HepG2 (cell line): ENCODE results near the gene PSENEN. TPM values are rescaled to one million over a fixed set of nuclear protein-coding genes. Genes with fewer than 3 reads are reported as not detected.

ENCODE experiments used
- CBX1 ChIP-seq: IDR thresholded peaks from one replicate; pipeline ENCODE4 v1.6.1; 2016; ENCODE audit warnings: antibody characterized with exemption, low read depth
- ERF ChIP-seq: IDR thresholded peaks from 2 replicates; pipeline ENCODE4 v1.6.1; 2018; ENCODE audit warnings: missing biosample characterization, missing genetic modification reagents
- FOXK2 ChIP-seq: fragments of 450-650 bp; IDR thresholded peaks from 2 replicates; pipeline ENCODE4 v1.6.1; 2016
- HNF4G ChIP-seq, 2 experiments: sonication (generic) in 1 of 2; formaldehyde crosslinking in 1 of 2; IDR thresholded peaks; 2 replicates each; pipeline versions ENCODE4 v1.4.0 to v1.6.1; 2011 to 2020; ENCODE audit warnings: borderline replicate concordance in 2 of 2, low read depth in 2 of 2, mild to moderate bottlenecking in 2 of 2, low read length in 1 of 2, missing genetic modification reagents in 1 of 2, moderate library complexity in 1 of 2
- MZF1 ChIP-seq: sonication (generic); formaldehyde crosslinking; IDR thresholded peaks from 2 replicates; pipeline ENCODE4 v1.8.1; 2023; ENCODE audit warnings: mild to moderate bottlenecking, missing genetic modification reagents, borderline replicate concordance
- POLR2G ChIP-seq: fragments of 200-400 bp; formaldehyde crosslinking; IDR thresholded peaks from 2 replicates; pipeline ENCODE4 v1.6.1; 2018; ENCODE audit warnings: mild to moderate bottlenecking, low read depth, low read length, moderate library complexity
- TMF1 ChIP-seq: sonication (generic); formaldehyde crosslinking; IDR thresholded peaks from 2 replicates; pipeline ENCODE4 v1.8.1; 2022; ENCODE audit warnings: low read depth, missing genetic modification reagents
- YEATS4 ChIP-seq: sonication (generic); formaldehyde crosslinking; IDR thresholded peaks from 2 replicates; pipeline ENCODE4 v1.4.0; 2020; ENCODE audit warnings: missing genetic modification reagents, borderline replicate concordance
- ZHX2 ChIP-seq, 2 experiments: sonication (generic) in 1 of 2; formaldehyde crosslinking in 1 of 2; IDR thresholded peaks; 2 replicates each; pipeline versions ENCODE4 v1.6.1 to v1.9.0; 2014 to 2022; ENCODE audit warnings: antibody characterized with exemption in 1 of 2, borderline replicate concordance in 1 of 2, inconsistent platforms in 1 of 2, low read depth in 1 of 2, missing genetic modification reagents in 1 of 2
- ZNF335 ChIP-seq: sonication (generic); formaldehyde crosslinking; IDR thresholded peaks from 2 replicates; pipeline ENCODE4 v1.4.0; 2020; ENCODE audit warnings: missing genetic modification reagents
- ZNF841 ChIP-seq: sonication (generic); formaldehyde crosslinking; IDR thresholded peaks from 2 replicates; pipeline ENCODE4 v1.8.1; 2023; ENCODE audit warnings: missing genetic modification reagents, borderline replicate concordance
- polyA plus RNA-seq, 8 experiments: library from polyadenylated mRNA; depleted of rRNA in 3 of 8; stranded (reverse) in 7 of 8; unstranded in 1 of 8; fragments of >200 nt; fragmentation: Illumina TruSeq in 4 of 8; extraction: Trizol in 4 of 8; gene quantifications; 2 replicates each; pipeline versions ENCODE4 v1.2.1 to v1.2.3, GENCODE V29; 2011 to 2016; ENCODE audit warnings: low read depth in 4 of 8, missing spikeins in 1 of 8, mixed read lengths in 1 of 8; ENCODE audit not compliant: insufficient read depth in 1 of 8
- total RNA-seq, 5 experiments: library from RNA; depleted of rRNA; stranded (reverse); fragments of >200 nt; fragmentation: Illumina TruSeq; extraction: Trizol; gene quantifications; 2 replicates each; pipeline ENCODE4 v1.2.3, GENCODE V29; 2016; ENCODE audit warnings: low read depth in 1 of 5
- TF ChIP-seq, protein P1 (sequence below): sonication (generic); formaldehyde crosslinking; conservative IDR thresholded peaks from 2 replicates; pipeline ENCODE4 v1.8.1; 2023; ENCODE audit warnings: missing genetic modification reagents
- TF ChIP-seq, protein P2 (sequence below), 2 experiments: sonication (generic) in 1 of 2; formaldehyde crosslinking in 1 of 2; IDR thresholded peaks; 2 replicates each; pipeline versions ENCODE4 v1.4.0 to v1.6.1; 2018 to 2020; ENCODE audit warnings: missing genetic modification reagents in 2 of 2, borderline replicate concordance in 1 of 2, low read depth in 1 of 2, mild to moderate bottlenecking in 1 of 2, missing biosample characterization in 1 of 2
- TF ChIP-seq, protein P3 (sequence below): sonication (generic); formaldehyde crosslinking; IDR thresholded peaks from 2 replicates; pipeline ENCODE4 v1.8.1; 2023; ENCODE audit warnings: mild to moderate bottlenecking, inconsistent platforms, moderate library complexity, missing genetic modification reagents, borderline replicate concordance
- TF ChIP-seq, protein P4 (sequence below): IDR thresholded peaks from 2 replicates; pipeline ENCODE4 v1.6.1; 2012; ENCODE audit warnings: low read depth, low read length, improper control_type of control experiment

Gene PSENEN
- total and polyA plus RNA-seq, 2 of the 13 experiments (the other 11 are each of a cell fraction or from before 2014, with no cell fraction given), result 16.9 to 34.2 TPM

- TF ChIP-seq TMF1 (CRISPR knock-in tag) (no peak), HNF4G (IDR thresholded peaks at IDR 0.05; ENCODE audit: borderline replicate concordance, low read depth, low read length) (no peak), HNF4G (CRISPR knock-in tag; IDR thresholded peaks at IDR 0.05; ENCODE audit: borderline replicate concordance, low read depth) (no peak), YEATS4 (CRISPR knock-in tag) (no peak), ZNF841 (CRISPR knock-in tag) (no peak), FOXK2 (no peak), ZNF335 (CRISPR knock-in tag) (peak; percentile 21; the same call in 1 of the 2 replicates), CBX1 (no peak), ERF (CRISPR knock-in tag) (no peak), ZHX2 (IDR thresholded peaks at IDR 0.05; ENCODE audit: low read depth) (no peak), ZHX2 (CRISPR knock-in tag; IDR thresholded peaks at IDR 0.05; ENCODE audit: borderline replicate concordance) (no peak), POLR2G (peak; percentile 56), MZF1 (CRISPR knock-in tag) (no peak; the same call in 1 of the 2 replicates)
- TF ChIP-seq, protein P1, sequence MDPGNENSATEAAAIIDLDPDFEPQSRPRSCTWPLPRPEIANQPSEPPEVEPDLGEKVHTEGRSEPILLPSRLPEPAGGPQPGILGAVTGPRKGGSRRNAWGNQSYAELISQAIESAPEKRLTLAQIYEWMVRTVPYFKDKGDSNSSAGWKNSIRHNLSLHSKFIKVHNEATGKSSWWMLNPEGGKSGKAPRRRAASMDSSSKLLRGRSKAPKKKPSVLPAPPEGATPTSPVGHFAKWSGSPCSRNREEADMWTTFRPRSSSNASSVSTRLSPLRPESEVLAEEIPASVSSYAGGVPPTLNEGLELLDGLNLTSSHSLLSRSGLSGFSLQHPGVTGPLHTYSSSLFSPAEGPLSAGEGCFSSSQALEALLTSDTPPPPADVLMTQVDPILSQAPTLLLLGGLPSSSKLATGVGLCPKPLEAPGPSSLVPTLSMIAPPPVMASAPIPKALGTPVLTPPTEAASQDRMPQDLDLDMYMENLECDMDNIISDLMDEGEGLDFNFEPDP (CRISPR knock-in tag), result no peak
- TF ChIP-seq, protein P2, sequence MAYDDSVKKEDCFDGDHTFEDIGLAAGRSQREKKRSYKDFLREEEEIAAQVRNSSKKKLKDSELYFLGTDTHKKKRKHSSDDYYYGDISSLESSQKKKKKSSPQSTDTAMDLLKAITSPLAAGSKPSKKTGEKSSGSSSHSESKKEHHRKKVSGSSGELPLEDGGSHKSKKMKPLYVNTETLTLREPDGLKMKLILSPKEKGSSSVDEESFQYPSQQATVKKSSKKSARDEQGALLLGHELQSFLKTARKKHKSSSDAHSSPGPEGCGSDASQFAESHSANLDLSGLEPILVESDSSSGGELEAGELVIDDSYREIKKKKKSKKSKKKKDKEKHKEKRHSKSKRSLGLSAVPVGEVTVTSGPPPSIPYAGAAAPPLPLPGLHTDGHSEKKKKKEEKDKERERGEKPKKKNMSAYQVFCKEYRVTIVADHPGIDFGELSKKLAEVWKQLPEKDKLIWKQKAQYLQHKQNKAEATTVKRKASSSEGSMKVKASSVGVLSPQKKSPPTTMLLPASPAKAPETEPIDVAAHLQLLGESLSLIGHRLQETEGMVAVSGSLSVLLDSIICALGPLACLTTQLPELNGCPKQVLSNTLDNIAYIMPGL (CRISPR knock-in tag; IDR thresholded peaks at IDR 0.05; ENCODE audit: borderline replicate concordance in 1 of 2, low read depth in 1 of 2), result peak in 1 of 2 experiments; percentile 54; a peak in 1 of 4 replicates
- TF ChIP-seq, protein P3, sequence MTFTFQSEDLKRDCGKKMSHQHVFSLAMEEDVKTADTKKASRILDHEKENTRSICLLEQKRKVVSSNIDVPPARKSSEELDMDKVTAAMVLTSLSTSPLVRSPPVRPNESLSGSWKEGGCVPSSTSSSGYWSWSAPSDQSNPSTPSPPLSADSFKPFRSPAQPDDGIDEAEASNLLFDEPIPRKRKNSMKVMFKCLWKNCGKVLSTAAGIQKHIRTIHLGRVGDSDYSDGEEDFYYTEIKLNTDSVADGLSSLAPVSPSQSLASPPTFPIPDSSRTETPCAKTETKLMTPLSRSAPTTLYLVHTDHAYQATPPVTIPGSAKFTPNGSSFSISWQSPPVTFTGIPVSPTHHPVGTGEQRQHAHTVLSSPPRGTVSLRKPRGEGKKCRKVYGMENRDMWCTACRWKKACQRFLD, result no peak
- TF ChIP-seq, protein P4, sequence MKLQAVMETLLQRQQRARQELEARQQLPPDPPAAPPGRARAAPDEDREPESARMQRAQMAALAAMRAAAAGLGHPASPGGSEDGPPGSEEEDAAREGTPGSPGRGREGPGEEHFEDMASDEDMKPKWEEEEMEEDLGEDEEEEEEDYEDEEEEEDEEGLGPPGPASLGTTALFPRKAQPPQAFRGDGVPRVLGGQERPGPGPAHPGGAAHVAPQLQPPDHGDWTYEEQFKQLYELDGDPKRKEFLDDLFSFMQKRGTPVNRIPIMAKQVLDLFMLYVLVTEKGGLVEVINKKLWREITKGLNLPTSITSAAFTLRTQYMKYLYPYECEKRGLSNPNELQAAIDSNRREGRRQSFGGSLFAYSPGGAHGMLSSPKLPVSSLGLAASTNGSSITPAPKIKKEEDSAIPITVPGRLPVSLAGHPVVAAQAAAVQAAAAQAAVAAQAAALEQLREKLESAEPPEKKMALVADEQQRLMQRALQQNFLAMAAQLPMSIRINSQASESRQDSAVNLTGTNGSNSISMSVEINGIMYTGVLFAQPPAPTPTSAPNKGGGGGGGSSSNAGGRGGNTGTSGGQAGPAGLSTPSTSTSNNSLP, result no peak
These were observed 43.0 kb upstream of the PSENEN start (continued) for GRCh38 chr19:35702223-35703012.
